ENCODE measurements around the gene APOF. TPM values are rescaled to one million over a fixed set of nuclear protein-coding genes. Genes with fewer than 3 reads are reported as not detected.
"Not testable (repeated sequence)": the region's sequence is repeated elsewhere in the genome, so short reads cannot be mapped to it uniquely, and the experiment has no call there.

APOF gene, protein sequence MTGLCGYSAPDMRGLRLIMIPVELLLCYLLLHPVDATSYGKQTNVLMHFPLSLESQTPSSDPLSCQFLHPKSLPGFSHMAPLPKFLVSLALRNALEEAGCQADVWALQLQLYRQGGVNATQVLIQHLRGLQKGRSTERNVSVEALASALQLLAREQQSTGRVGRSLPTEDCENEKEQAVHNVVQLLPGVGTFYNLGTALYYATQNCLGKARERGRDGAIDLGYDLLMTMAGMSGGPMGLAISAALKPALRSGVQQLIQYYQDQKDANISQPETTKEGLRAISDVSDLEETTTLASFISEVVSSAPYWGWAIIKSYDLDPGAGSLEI
- not detected for total RNA-seq

DNA sequence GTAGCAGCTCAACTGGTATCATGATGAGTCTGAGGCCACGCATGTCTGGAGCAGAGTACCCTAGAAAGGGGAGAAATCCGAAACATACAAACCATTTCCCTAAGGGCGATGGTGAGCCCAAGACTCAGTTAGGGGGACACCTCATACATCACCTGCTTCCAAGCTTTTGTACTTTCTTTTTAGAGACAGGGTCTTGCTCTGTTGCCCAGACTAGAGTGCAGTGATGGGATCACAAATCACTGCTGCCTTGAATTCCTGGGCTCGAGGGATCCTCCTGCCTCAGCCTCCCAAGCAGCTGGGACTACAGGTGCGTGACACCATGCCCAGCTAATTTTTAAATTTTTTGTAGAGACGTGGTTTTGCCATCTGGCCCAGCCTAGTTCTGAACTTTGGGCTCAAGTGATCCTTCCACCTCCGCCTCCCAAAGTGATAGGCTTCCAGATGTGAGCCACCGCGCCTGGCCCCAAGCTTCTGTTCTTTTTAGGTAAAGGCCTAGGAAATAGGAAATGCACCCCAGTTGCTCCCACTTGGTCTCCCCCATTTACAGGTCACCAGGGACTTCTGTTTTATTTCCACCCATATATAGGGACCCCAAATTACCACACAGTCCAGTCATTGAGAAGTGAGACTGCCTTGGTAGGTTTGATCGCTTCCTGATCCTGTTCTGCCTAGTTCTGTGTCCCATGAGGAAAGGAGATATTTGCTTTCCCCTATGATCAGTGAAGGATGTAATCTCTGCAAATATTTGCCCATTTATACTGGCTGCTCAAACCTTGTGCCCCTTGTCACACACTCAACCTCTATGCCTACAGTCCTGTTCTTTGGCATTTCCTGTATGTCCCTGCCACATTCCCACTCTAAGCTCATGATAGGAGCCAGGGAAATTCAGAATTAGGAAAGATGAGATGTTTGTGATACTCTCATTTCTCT, at the start of gene APOF:
APOF (minus strand) TSS at position 728 of the 930 bp plus-strand sequence; CDS start at position 616, 112 bp downstream.
- no peak for DNase-seq

DNA sequence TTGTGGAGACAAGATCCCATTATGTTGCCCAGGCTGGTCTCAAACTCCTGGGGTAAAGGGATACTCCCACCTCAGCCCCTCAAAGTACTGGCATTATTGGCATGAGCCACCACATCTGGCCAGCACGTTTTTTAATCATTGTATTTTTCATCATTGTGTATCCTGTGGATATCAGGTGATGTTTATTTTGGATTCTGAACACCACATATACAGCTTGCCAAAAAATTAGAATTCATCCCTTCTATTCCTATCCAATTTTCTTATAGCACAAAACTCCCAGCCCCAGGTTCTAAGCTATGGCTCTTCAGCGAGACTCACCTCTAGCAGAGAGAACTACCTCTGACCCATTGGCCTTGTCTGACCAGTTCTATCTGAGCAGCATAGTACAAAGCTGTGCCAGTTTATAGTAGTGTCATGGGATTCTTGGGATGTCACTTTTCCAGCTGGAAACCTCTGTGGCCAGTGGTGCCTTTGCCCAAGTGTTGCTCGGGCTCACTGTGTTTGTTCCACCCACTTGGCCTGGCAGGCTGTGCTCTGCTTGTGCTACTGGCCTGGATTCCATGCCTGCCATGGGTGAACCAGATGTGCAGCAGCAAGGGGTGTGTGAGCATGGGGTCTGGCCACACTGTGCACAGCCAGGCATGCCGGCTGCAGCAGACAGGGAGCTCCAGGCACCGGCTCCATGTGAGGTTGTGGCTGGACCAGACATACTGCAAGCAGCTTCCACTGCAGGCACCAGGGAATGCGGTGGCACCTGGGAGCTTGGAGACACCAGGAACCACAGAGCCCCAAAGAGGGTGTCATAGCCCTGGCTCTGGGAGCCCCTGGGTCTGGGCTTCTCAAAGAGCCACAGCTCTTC, 49.4 kb upstream of the APOF start:
- DNase-seq: no peak

DNA sequence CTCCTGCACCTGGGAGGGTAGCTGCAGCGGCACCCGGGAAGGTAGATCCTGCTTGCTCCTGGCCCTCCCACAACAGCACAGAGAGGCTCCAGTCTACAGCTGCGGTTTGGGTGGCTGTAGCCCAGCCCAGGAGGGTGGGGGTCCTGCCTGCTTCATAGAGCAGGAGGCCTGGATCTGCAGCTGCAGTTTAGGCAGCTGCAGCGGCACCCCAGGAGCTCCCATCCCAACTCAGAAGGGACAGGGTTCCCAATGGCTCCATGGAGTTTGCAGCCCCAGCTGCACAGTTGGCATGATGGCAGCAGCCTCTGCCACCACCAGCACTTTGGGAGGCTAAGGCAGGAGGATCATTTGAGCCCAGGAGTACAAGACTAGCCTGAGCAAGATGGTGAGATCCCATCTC, 48.1 kb upstream of the APOF start:
- no peak for DNase-seq

DNA sequence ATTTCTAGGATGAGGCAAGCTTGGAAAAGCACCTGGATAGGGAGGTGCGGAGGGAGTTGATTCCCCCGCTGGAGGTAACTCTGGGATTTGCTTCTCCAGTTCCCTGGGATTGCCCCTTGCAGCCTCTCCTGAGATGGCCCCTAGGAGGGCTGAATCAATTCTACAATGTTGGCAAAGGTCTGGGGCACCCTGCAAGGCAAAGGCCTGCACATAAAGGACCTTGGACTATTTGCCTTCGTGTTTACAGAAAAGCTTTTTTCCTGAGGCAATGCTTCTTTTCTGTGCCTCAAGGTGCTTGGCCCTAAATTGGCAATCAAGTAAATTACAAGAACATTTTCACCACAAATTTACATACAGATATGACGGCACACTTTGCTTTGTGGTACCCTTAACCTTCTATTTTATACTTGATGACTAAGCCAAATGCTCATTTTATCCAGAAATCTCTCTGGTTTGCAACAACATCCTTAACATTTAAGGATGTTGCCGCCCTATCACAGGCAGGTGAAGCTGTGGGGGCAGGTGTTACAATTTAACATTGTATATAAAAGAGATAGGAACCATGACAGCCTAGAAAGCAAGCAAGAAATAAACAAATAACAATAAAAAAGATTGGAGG, 46.3 kb upstream of the APOF start:
- no peak for DNase-seq

DNA sequence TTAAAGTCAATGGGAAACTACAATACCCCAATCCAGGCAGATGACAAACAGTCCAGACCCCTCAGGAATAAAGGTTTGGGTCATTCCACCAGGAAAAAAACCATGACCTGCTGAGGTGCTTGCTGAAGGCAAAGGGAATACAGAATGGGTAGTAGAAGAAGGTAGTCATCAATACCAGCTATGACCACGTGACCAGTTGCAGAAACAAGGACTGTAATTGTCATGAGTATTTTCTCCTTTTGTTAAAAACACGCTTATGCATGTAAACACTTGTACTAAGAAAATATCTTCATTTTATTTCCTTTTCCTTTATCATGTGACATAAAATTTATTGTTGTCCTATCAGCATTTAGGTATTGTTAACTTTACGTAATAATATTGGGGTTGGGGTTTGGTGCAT, 41.6 kb upstream of the APOF start:
- not testable (repeated sequence) for DNase-seq

DNA sequence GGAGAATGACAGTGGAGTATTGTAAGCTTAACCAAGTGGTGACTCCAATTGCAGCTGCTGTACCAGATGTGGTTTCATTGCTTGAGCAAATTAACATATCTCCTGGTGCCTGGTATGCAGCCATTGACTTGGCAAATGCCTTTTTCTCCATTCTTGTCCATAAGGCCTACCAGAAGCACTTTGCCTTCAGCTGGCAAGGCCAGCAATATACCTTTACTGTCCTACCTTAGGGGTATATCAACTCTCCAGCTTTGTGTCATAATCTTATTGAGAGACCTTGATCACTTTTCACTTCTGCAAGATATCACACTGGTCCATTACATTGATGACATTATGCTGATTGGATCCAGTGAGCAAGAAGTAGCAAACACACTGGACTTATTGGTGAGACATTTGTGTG, 39.0 kb upstream of the APOF start:
- DNase-seq: not testable (repeated sequence)

DNA sequence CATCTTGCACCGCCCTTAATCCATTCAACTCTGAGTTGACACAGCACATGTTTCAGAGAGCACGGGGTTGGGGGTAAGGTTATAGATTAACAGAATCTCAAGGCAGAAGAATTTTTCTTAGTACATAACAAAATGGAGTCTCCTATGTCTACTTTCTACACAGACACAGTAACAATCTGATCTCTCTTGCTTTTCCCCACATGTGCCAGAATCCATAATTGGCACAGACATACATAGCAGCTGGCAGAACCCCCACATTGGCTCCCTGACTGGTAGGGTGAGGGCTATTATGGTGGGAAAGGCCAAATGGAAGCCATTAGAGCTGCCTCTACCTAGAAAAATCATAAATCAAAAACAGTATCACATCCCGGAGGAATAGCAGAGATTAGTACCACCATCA, 38.5 kb upstream of the APOF start:
- DNase-seq: not testable (repeated sequence)

DNA sequence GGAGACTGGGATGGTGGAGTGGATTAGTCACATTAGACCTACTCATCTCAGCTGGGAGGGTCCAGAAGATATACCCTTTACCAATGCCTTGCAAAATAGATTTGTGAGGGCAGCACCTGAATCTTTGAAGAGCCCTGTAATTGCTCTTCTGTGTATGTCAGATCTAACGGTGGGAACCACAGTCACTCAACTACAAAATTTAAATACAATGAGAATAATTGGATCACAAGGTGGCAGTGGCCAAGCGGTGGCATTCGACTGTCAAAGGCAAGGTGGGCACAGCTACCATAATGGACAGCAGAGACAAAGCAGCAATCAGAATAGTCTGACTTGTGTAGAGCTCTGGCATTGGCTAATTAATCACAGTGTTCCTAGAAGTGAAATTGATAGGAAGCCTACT, 36.8 kb upstream of the APOF start:
- not testable (repeated sequence) for DNase-seq

DNA sequence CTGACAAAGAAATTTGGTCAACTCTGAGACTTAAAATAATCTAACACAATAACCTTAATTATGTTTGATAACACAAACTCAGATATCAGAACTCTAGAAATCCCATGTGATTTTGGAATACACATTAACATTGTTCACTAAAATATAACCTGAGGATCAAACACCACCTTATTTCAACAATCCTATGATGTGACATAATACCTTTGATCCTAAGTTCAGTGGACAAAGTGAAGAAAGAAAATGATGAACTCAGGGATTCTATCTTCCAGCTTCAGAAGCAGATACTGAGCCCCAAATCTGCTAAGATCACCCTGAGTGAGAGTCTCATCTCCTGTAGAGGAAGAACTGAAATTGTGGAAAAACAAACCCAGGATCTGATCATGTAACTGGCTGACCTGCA, 35.7 kb upstream of the APOF start:
- DNase-seq: no peak

DNA sequence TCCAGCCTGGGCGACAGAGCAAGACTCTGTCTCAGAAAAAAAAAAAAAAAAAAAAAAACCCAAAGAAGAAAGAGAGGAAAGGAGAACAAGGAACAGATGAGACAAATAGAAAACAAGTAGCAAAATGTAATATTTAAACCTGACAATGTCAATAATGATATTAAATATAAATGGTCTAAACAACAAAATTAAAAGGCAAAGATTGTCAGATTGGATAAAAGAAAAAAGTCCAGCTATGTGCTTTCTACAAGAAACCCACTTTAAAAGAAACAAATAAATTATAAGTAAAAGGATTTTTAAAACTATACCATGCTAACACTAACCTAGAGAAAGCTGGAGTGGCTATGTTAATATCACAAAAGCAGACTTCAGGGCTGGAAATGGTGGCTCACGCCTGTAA, 29.7 kb upstream of the APOF start:
- no peak for DNase-seq

DNA sequence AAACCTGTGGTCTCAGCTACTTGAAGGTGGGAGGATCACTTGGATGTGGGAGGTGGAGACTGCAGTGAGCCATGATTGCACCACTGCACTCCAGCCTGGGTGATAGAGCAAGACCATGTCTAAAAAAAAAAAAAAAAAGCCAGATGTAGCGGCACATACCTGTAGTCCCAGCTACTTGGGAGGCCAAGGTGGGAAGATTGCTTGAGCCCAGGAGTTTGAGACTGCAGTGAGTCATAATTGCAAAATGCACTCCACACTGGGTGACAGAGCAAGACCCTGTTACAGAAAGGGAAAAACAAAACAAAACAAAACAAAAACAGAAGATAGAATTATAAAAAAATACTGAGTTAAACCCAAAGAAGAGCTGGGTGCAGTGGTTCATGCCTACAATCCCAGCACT, 29.1 kb upstream of the APOF start:
- no peak for DNase-seq

DNA sequence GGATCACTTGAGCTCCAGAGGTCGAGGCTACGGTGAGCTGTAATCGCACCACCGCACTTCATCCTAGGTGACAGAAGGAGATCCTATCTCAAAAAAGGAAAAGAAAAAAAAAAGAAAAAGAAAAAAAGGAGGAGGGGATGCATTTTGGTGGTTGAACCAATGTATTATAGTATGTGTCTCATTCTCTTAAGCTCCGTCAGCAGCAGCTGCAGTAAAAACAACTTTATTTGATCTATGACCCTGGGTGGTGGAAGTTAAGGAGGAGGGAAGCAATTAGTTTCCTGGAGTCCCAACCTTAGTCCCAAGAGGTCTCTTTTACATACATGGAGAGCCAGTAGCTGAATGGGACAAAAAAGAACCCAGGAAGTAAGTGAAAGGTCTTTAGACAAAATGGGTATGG, 26.8 kb upstream of the APOF start:
- no peak for DNase-seq

DNA sequence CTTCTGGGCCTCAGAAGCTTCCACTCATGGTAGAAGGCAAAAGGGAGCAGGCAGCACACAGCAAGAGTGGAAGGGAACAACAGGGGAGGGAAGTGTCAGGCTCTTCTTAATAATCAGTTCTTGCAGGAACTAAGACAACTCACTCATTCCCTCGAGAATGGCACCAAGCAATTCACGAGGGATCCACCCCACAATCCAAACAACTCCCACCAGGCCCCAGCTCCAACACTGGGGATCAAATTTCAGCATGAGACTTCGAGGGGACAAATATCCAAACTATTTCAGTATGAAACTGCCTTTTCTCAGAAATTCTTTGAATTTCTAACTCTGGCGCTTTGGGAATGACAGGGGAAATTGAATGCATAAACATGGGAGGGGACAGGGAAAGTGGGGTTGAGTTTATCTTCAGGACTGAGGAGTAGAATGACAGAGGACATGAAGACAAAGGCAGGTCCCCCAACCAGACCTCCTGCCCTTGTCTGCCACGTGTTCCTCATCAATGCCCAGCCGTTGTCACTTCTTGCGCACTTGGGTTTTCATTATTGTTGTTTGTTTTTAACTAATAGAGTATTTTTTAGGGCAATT, 24.6 kb upstream of the APOF start:
- no peak for DNase-seq

DNA sequence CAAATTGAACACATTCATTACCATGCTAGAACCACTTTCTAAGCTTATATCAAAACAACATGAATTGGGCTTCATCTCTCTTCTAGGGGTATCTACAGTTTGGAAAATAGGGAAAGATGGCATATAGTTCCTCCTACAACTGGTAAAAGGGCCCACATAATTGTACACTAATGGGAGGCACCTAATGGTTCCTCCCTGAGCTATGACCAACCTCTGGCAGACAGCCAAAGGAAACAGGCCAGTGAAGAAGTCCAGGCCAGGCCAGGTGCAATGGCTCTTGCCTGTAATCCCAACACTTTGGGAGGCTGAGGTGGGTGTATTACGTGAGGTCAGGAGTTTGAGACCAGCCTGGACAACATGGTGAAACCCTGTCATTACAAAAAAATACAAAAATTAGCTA, 23.2 kb upstream of the APOF start:
- no peak for DNase-seq

DNA sequence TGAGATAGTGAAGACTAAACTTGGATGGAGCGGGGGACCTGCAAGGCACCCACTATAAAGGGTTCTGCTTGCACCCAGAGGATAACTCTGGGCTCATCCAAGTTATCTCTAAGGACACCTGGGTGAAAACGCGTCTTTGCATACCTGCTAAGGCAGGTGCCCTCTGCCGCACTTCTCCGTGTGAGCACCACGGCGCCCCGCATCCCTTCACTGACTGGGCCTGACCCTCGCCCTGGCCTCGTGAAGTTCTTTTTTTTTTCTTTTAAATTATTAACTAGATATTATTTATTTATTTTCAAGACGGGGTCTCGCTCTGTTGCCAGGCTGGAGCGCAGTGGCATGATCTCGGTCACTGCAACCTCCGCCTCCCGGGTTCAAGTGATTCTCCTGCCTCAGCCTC, 20.0 kb upstream of the APOF start:
- DNase-seq: no peak

DNA sequence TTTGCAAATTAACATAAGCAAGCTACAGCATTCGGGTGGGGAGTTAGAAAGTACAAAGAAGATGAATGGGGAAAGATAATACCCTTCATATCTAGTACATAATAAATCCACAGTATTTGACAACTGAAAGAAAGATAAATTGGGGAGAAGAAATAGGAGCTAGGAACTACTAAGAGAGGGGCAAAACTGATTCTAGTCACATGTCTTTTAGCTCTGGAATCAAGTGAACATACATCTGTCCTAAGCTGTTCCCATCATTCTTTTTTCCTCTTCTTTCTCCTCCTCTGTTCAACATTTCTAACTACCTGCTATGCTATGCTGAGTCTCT, 15.3 kb upstream of the APOF start:
- no peak for DNase-seq

DNA sequence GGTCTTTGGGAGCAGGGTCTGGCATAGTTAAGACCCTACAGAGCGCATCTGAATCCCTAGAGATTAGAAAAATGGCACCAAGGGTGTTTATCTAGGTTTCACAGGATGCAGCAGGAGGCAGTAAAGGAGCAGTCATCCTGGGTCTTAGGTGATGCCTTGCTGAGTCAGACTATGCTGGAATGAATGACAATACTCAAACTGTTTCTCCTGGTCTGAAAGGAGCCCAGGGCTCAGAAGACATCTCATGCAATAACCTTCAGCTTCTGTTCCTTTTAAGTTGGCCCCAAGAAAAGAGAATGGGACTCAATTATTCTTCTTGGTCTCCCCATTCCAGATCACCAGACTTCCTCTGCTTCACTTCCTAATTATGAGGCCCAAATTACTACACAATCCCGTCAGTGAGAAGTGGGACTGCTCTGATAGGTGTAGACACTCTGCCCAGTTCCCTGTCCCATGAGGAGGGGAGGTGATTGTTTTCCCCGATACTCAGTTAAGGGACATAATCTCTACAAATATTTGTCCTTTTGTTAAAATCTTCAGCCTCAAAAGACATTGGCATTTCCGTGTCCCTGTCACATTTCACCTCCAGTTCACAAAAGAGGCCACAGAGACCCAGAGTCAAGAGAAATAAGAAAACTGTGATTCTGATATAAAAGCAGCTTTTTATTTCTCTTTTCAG, 14.8 kb upstream of the APOF start:
- DNase-seq: no peak

DNA sequence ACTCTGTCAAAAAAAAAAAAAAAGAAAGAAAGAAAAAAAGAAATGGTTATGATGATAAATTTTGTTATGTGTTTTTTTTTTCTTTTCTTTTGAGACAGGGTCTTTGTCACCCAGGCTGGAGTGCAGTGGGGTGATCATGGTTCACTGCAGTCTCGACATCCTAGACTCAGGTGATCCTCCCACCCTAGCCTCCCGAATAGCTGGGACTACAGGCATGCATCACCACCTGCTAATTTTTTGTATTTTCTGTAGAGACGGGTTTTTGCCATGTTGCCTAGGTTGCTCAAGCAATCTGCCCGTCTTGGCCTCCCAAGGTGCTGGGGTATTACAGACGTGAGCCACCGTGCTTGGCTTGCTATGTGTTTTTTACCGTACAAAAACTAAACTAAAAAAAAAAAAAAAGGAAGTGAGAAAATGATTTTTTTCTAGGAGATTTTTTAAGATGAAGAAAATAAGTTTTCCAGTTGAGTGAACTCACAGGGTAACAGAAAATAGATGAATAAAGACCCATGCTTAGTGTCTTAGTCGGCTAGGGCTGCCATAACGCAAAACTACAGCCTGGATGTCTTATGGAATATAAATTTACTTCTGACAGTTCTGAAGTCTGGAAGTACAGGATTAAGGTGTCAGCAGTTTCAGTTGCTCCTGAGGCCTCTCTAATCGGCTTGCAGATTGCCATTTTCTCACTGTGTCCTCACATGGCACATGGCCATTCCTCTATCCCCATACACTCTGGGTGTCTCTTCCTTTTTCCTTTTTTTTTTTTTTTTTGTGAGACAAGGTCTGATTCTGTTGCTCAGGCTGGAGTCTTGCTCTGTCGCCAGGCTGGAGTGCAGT, 13.2 kb upstream of the APOF start:
- no peak for DNase-seq

DNA sequence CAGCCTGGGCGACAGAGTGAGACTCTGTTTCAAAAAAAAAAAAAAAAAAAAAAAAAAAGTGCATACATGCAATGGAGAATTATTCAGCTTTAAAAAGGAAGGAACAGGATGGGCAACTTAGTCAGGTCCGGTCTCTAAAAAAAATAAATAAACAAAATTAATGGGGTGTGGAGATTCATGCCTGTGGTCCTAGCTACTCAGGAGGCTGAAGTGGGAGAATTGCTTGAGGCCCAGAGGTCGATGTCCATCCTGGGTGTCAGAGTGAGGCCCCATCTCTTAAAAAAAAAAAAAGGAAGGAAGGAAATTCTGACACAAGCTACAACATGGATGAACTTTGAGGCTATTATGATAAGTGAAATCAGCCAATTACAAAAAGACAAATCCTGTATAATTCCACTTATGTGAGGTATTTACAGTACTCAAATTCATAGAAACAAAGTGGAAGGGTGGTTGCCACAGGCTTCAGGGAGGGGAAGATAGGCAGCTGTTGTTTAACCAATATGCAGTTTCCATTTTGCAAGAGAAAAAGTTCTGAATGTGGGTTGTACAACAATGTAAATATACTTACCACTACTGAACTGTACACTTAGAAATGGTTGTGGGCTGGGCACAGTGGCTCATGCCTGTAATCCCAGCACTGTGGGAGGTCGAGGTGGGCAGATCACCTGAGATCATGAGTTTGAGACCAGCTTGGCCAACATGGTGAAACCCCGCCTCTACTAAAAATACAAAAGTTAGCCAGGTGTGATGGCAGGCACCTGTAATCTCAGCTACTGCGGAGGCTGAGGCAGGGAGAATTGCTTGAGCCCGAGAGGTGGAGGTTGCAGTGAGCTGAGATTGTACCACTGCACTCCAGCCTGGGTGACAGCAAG, 12.3 kb upstream of the APOF start:
- no peak for DNase-seq

All from occipital lobe (tissue), 2 donors.